GM21737 (cell line): ENCODE measurements around the gene AMIGO3.
A peak's percentile ranks its signal among the peaks of the same experiment; 100 is the strongest.
"Not testable (repeated sequence)": the region's sequence is repeated elsewhere in the genome, so short reads cannot be mapped to it uniquely, and the experiment has no call there.

Experiments used
- ATAC-seq: cut with Tn5 transposase; IDR thresholded peaks from one replicate; pipeline ENCODE4 v1.9.1; 2021; ENCODE audit warnings: mild to moderate bottlenecking, moderate library complexity; ENCODE audit not compliant: unreplicated experiment

AMIGO3 gene, protein sequence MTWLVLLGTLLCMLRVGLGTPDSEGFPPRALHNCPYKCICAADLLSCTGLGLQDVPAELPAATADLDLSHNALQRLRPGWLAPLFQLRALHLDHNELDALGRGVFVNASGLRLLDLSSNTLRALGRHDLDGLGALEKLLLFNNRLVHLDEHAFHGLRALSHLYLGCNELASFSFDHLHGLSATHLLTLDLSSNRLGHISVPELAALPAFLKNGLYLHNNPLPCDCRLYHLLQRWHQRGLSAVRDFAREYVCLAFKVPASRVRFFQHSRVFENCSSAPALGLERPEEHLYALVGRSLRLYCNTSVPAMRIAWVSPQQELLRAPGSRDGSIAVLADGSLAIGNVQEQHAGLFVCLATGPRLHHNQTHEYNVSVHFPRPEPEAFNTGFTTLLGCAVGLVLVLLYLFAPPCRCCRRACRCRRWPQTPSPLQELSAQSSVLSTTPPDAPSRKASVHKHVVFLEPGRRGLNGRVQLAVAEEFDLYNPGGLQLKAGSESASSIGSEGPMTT

DNA sequence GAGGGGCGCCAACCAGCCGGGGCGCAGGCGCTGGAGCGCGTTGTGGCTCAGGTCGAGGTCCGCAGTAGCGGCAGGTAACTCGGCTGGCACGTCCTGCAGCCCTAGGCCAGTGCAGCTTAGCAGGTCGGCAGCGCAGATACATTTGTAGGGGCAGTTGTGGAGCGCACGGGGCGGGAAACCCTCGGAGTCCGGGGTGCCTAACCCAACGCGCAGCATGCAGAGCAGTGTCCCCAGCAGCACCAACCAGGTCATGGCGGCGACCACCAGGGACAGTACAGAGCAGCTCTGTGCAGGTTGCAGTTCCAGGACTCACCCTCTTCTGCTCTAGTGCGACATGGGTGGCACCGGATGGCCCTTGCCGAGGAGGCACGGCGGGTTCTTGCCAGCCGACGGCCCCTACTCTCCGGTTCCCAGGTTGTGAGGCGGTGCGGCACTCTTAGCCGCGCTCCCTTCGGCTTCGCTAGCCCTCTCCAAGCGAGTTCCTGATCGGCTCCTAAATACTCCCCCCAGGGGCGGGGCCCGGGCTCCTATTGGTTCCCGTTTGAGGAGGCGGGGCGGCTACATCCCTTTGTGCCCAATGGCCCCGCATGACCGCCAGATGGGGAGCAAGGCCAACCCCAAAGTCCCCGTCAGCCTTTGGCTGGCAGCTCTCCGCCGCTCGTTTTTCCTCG lies at the start of gene AMIGO3:
TSS of gene AMIGO3 (minus strand) at position 471 of the 671 bp plus-strand sequence. CDS start at position 252, 219 bp downstream.
- ATAC-seq = peak; percentile 55

DNA sequence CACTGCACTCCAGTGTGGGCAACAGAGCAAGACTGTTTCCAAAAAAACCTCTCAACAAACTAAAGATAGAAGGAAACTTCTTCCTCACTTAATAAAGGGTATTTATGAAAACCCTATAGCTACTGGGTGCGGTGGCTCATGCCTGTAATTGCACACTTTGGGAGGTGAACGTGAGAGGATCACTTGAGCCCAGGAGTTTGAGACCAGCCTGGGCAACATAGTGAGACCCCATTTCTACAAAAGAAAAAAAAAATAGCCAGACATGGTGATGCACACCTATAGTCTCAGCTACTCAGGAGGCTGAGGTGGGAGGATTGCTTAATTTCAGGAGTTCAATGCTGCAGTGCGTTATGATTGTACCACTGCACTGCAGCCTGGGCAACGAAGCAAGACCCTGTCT lies 44.5 kb upstream of the AMIGO3 start:
- ATAC-seq = no peak

DNA sequence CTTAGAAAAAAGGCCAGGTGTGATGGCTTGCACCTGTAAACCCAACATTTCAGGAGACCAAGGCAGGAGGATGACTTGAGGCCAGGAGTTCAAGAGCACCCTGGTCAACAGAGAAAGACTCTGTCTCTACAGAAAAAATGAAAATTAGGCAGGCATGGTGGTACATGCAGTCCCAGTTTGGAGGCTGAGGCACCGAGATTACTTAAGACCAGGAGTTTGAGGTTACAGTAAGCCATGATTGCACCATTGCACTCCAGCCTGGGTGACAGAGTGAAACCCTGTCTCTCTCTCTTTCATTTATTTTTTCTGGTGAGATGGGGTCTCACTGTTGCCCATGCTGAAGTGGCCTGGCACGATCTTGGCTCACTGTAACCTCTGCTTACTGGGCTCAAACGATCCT lies 42.2 kb upstream of the AMIGO3 start:
- no peak for ATAC-seq

DNA sequence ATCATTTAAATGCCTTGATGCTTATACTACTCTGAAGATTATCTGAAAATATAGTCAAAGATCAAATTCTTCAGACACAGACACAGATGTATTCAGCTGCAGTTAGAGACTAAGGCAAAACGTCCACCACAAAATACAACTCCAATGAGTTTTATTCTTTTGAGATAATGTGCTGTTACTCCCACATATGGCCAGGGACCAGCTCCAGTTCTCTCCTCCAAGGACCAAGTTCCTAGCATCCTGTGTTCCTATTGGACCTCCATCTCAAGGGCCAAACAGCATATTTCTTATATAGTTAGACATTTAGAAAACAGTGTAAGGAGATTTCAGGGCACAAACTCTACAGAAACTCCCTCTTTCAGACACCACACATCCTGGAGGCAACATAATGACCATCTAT lies 39.7 kb upstream of the AMIGO3 start:
- ATAC-seq = no peak

DNA sequence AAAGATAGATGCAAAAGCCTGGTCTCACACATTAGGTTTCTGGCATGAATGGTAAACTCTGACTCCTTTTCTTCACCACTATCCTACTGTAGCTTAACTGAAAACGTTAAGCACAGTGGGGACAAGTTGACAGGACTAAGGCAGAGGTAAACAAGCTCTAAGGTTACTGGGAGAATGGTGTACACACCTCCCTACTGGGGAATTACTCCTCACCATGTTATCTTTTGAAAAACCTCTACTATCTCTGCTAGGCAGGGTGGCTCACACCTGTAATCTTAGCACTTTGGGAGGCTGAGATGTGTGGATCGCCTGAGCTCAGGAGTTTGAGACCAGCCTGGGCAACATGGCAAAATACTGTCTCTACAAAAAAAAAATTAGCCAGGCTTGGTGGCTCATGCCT lies 37.7 kb upstream of the AMIGO3 start:
- no peak for ATAC-seq

DNA sequence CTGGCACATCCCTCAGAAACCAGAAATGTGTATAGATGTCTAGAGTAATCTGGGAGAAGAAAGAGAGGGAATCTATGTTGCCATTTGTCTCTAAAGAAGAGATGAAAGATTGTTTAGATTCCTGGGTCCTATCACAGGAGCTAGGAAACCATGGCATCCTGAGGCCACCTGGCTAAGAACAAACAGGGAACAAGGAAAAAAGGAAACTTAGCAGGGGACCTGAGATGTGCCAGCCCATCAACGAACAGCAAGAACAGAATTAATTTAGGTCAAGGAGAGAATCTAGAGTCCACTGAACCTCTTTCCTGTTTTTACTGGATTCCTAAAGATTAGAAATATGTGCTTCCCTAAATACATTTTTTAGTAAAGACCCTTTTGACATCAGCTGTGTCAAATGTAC lies 36.6 kb upstream of the AMIGO3 start:
- no peak for ATAC-seq

DNA sequence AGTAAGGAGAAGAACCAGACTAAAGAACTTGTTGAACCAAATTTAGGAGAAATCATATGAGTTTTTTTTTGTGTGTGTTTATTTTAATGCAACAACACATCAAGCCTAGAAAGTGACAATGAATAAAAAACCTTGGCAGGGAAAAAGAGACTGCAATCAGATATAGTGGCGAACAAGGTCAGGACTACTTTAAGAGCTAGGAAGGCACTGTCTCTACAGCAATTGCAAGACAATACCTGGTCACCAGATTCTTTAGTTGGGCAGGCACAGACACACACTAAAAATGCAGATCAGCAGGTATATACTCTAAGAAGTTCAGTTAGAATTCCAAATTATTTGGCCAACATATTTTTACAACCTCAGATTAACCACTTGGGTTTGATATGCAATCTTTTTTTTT lies 35.1 kb upstream of the AMIGO3 start:
- ATAC-seq = no peak

DNA sequence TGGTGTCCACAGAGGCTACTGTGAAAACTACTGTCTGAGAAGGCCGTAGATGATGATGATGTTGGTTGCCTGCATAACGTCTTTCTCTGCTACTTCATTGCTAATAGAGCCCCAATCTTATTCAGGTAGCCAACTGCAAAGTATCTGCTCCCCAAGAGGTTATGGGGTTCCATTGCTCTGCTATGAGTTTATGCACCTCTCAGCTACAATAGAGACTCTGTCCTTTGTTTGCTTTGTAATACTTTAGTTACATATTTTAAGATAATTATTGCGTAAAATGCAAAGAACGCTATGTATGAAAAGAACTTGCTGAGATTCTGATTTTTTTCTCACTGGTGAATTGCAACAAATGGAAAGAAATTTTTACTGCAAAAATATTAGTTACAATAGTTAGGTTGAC lies 32.0 kb upstream of the AMIGO3 start:
- no peak for ATAC-seq

DNA sequence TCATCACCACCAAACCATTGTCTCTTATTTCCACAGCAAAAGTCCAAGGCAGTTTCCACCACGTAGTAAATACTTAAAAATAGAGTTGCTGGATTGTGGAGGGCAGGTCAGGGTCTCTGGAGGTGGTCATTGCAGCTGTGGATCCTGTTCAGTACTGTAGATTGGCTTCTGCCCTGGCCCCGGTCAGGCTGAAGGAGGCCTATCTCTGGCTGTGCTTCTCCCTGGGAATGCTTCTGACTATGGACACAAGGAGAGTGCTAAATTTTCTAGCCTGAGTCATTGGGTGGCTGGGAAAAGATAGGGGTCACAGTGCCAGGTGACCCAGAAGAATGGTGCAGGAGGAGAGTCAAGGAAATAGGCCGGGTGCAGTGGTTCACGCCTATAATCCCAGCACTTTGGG lies 30.6 kb upstream of the AMIGO3 start:
- ATAC-seq = no peak

DNA sequence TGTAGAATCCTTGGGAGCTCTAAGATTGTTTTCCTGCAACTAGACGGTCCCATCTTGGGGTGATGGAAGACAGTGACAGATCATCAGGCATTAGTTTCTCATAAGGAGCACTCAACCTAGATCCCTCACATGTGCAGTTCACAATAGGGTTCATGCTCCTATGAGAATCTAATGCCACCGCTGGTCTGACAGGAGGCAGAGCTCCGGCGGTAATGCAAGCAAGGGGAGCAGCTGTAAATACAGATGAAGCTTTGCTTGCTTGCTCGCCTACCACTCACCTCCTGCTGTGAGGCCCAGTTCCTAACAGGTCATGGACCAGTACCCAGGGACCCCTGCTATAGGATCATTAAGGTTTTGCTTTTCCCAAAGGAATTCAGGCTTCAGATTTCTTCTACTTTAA lies 29.4 kb upstream of the AMIGO3 start:
- ATAC-seq = not testable (repeated sequence)

DNA sequence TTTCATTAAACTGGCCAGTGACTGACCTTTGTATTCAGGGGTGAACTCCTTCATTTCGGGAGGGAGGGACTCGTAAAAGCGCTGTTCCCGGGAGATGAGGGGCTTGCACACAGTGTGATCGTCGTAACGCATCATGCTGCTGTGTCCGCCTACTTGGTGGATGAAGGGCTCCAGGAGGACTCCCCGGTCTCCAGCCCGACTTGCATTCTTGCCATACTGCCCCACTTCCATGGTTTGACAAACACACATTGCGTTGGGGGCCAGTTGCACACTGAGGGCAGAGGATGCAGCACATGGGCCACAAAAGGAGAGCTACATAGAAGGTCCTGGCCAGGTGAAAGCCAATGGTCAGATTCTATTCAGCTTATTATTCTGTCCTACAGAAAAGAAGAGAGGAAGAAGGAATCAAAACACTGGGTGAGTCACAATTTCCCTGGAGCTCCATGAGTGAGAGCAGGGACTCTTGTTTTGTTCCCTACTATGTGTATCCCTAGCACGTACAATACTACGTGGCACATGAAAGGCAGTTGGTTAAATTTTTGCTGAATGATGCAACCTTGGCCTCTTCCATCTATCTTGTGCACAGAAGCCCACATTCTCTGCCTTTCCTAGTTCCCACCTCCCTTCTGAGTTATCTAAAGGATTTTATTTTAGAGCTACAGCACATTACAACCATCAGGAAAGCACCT lies 28.5 kb upstream of the AMIGO3 start:
- ATAC-seq = no peak

DNA sequence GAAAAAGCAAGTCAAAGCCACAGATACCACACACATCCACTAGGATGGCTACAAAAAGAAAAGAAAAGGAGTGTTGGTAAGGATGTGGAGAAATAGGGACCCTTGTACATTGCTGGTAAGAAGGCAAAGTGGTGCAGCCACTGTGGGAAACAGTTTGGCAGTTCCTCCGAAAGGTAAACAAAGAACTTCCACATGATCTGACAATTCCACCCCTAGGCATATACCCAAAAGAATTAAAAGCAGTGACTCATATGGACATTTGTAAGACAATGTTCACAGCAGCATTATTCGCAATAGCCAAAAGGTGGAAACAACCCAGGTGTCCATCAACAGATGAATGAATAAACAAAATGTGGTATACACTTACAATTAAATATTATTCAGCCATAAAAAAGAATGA lies 26.5 kb upstream of the AMIGO3 start:
- ATAC-seq = no peak

DNA sequence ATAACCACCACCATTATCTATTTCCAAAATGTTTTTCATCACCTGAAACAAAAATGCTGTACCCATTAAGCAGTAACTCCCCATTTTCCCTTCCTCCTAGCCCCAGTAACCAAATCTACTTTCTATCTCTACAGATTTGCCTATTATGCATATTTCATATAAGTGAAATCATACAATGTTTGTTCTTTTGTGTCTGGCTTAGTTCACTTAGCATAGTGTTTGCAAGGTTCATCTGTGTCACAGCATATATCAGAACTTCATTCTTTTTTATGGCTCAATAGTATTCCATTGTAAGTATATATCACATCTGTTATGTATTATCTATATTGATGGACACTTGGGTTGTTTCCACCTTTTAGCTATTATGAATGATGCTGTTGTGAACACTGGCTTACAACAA lies 20.9 kb upstream of the AMIGO3 start:
- no peak for ATAC-seq

DNA sequence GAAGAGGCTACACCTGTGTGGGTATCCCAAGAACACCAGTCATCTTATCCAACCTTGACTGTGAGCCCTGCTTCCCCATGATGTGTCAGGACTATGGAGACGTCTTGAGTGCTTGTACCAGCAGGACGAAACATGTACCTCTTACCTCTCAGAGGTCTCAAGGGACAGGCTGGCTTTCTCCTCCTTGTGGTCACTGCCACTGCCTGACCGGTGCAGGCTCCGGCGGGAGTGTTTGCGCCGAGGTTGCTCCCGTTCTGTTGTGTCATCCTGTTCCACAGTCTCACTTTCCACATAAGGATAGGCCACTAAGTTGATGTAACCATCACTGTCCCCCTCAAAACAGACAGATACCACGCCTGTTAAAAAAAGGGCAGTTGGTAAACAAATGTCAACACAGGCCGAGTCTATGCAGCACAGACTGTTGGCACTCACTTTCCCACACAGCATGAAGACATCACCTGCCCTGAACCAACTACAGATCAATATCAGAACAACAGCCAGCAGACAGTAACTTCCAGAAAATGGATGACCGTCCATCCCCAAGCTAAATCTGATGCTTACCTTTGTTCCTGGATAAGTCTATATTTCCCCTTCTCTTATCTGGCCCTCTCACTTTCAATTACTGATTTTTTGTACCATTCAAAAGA lies 18.7 kb upstream of the AMIGO3 start:
- no peak for ATAC-seq

DNA sequence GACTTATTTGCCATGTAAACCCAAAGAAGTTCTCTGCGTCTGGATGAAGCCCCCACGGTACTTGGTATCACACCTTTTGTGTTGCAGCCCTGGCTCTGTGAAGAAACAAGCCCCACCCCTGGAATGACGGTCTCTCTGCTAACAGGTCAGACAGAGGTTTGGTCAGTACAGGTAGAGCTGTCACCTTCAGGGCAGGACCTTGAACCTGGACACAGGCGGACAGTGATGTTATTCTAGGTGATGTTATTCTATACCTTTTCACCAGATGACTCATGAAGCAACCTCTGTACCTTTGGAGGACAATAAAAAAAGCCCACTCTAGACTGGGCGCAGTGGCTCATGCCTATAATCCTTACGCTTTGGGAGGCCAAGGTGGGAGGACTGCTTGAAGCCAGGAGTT lies 15.3 kb upstream of the AMIGO3 start:
- no peak for ATAC-seq

DNA sequence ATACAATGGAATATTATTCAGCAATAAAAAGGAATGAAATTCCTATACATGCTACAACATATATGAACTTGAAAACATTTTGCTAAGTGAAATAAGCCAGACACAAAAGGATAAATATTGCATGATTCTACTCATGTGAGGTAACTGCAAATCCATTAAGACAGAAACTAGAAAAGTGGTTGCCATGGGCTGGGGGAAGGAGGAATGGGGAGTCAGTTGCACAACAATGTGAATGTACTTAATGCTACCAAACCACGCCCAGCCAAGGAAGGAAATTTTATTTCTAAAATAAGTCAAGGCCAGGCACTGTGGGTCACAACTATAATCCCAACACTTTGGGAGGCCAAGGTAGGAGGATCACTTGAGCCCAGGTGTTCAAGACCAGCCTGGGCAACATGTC lies 14.1 kb upstream of the AMIGO3 start:
- no peak for ATAC-seq

DNA sequence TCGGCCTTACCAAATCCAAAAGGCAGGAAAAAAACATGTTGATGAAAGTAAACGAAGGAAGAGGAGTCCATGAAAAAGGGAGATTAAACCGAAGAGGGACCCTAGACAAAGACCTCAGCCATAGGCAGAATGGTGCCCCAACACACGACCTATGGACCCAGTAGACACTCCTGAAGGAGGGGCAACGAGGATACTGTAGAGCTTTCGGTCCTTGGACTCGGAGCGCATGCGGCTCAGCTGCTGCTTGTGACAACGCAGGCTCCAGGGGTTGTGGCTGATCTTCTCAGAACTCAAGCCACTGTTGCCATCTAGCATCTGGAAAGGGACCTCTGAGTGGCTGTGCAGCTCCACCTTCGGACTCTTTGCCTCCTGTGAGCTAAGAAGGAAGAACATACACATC lies 13.1 kb upstream of the AMIGO3 start:
- ATAC-seq = no peak

DNA sequence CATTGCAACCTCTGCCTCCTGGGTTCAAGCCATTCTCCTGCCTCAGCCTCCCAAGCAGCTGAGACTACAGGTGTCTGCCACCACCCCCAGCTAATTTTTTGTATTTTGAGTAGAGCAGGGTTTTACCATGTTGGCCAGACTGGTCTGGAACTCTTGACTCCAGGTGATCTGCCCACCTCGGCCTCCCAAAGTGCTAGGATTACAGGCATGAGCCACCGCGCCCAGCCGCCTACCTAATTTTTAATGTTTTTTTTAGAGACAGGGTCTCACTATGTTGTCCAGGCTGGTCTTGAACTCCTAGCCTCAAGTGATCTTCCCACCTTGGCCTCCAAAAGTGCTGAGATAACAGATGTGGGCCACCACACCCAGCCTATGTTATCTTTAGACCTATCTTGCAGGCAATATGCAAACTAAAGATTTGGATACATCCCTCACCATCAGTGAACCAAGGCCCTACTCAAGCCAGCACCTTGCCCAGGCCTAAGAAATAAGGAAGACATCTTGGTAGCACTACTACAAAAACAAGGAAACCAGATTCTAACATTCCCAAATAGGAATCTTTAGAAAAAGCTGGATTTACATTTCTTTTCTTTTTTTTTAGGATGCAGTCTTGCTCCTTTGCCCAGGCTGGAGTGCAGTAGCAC lies 10.6 kb upstream of the AMIGO3 start:
- no peak for ATAC-seq

DNA sequence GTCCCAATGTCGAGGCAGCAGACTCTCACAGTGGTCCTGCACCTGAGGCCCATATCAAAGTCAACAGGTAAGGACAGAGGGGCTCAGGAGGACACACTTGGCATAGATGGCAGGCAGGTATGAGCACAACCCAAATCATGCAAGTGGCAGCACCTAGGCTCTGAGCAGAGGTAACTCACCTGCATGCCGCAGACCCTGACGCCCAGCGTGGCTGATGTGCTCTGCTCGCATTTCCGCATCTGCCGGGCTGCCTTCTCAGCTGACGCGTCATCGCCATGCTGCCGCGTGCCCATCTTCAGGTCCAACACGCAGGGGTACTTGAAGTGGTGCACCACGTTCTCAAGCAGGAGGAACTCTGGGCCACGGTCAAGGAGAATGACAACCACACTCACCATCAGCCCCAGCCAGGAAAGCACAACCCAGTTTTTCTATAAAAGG lies 8.5 kb upstream of the AMIGO3 start:
- no peak for ATAC-seq

DNA sequence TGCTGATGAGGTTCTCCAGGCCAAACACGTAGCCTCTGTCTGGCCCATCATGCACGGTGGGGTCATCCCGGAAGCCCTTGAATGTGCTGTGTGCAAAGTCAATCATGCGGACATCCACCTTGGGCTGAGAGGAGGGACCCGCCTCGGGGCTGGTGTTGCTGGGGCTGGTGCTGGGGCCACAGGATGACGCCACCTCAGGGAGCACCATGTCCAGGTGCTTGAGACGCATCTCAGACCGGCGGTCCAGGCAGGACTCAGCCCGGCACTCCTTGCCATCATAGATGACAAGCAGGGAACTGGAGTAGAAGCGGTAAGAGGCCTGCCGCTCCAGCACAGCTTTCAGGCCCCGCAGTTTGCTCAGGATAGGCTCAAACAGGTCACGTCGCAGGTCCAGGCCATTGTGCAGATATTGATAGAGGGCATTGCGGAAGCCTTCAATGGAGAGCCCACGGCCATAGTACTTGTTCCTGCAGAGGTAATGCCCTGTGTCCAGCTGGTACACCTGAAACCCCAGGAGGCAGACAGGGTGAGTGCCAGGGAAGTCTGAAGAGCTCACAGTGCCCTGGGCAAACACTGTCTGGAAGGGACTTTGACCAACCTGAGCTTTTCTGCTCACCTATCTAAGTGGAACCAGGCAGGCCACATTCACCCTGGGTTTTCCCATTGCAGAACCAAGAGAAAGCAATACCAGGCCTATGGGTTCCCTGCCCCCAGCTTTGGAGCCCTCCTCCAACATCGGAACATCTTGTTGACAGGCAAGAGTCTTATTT lies 7.9 kb upstream of the AMIGO3 start:
- ATAC-seq = no peak
